ENCODE results near the gene ROBO4.
A peak's percentile ranks its signal among the peaks of the same experiment; 100 is the strongest.

The ROBO4 gene

DNA sequence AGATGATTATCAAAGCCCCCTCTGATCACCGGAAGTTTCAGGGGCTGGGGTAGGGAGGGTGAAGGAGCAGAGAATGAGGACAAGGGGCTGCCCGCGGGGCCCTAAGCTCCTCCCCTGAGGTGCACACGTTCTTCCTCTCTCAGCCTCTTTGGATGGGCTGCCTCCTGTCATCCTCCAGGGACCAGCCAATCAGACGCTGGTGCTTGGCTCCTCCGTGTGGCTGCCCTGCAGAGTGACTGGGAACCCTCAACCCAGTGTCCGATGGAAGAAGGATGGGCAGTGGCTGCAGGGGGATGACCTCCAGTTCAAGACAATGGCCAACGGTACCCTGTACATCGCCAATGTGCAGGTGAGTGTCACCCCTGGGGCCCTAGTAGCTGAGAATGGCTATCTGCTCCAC, 24.9 kb downstream of the ROBO4 start:
- DNase-seq (ENCODE audit: low spot score), result no peak

DNA sequence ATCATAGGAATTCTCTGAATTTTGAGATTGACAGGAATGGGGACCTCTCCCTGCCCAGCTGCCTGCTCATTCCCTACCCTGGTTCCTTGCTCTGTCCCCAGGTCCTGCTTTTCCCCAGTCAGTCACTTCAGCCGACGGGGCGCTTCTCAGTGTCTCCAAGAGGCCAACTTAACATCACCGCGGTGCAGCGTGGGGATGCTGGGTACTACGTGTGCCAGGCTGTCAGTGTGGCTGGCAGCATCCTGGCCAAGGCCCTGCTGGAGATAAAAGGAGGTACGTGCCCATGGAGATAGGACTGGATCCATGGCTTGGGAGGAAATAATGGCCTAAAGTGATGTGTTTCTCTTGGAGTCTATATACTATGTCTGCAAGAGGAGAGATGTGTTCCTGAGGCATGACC, 25.4 kb downstream of the ROBO4 start:
- no peak for DNase-seq (ENCODE audit: low spot score)

DNA sequence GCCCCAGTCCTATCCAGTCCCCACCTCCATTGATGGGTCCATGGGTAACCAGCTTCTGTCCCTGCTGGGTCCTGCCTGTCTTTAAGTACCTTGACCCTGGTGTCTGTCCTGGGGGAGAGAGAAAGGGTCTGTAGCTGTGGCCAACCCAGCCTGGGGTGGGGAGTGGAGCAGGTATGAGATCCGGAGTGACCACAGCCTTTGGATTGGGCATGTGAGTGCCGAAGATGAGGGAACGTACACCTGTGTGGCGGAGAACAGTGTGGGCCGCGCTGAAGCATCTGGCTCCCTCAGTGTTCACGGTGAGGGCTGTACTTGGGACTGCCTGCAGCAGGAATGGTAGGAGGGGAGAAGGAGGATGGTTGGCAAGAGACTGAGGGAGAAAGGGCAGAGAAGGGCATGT, 27.2 kb downstream of the ROBO4 start:
- no peak for DNase-seq (ENCODE audit: low spot score)

DNA sequence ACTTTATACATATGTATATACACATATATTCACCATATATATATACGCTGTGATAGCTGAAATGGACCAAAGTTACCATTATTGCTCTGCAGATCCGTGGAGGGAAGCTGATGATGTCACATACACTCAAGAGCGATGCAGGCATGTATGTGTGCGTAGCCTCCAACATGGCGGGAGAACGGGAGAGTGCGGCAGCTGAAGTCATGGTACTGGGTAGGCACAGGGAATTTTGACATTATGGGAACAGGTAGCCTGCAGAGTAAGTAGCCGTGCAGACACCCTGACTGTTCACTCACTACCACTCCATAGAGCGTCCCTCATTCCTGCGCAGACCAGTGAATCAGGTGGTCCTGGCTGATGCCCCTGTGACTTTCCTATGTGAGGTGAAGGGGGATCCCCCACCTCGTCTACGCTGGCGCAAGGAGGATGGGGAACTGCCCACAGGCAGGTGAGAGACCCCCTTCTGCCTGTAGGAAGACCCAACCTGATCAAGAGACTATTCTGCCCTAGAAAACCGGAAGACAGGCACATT, 27.7 kb downstream of the ROBO4 start:
- no peak for DNase-seq (ENCODE audit: low spot score)

DNA sequence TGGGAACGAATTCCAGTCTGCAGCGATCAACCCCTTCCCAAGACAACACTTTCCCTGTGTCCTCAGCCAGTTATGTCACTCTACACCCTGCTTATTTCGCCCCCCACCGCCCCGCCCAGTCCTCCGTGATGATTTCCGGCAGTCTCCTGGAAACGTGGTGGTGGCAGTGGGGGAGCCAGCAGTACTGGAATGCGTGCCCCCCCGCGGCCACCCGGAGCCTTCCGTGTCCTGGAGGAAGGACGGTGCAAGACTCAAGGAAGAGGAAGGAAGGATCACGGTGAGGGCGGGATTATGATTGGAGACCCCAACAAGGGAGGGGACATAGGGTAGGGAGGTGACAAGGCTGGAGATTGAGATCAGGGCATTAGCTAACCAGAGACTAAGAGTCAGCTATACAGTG, 28.3 kb downstream of the ROBO4 start:
- DNase-seq (ENCODE audit: low spot score), result no peak

DNA sequence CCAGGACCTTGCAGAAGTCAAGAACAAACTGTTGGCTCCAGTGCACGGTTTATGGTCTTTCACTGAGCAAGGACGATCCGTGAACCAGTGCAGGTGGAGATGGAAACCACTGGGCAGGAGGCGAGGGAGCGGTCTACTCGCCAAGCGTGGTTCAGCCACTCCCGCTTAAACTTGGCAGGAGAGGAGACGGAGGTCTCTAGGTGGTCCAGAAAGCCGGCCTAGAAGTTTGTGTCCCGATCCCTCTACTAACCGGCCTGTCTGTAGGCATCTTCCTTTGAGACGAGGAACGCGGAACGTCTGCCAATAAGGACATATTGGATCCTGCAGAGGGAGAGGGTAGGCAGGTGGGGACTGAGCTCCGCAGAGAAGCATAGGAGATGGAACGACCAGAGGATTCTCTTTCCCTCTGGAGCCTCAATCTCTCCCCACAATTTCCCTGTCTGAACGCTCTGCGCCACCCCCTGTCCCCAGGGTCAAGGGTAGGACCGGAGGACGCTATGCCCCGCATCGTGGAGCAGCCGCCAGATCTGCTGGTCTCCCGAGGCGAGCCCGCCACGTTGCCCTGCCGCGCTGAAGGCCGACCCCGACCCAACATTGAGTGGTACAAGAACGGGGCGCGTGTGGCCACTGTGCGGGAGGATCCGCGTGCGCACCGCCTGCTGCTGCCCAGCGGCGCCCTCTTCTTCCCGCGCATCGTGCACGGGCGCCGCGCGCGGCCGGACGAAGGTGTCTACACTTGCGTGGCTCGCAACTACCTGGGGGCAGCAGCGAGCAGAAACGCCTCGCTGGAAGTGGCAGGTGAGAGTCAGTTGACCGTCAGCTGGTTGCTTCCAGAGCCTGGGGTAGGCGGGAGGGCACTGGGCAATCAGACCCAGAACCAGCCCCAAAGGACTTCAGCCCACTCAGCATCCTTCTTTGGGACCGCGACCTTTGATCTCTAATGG, 29.1 kb downstream of the ROBO4 start:
- DNase-seq (ENCODE audit: low spot score), result no peak

DNA sequence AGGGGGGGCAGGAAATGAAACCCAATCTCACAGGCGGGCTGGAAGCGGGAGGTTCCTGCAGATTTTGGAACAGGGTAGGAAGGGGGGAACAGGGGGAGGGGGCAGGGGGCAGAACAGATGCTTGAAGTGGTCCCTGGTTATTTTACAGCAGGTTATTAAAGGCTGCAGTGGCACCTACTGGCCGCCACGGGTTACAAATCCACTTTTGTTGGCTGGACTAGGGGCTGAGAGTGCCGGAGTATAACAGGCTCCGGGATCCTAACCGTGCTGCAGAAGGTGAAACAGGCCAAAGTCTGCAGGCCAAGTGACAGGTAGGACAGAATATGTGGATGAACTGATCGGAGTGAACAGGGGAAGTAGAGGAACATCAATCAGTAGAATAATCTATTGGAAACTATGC, 30.0 kb downstream of the ROBO4 start:
- DNase-seq (ENCODE audit: low spot score), result peak; percentile 47

DNA sequence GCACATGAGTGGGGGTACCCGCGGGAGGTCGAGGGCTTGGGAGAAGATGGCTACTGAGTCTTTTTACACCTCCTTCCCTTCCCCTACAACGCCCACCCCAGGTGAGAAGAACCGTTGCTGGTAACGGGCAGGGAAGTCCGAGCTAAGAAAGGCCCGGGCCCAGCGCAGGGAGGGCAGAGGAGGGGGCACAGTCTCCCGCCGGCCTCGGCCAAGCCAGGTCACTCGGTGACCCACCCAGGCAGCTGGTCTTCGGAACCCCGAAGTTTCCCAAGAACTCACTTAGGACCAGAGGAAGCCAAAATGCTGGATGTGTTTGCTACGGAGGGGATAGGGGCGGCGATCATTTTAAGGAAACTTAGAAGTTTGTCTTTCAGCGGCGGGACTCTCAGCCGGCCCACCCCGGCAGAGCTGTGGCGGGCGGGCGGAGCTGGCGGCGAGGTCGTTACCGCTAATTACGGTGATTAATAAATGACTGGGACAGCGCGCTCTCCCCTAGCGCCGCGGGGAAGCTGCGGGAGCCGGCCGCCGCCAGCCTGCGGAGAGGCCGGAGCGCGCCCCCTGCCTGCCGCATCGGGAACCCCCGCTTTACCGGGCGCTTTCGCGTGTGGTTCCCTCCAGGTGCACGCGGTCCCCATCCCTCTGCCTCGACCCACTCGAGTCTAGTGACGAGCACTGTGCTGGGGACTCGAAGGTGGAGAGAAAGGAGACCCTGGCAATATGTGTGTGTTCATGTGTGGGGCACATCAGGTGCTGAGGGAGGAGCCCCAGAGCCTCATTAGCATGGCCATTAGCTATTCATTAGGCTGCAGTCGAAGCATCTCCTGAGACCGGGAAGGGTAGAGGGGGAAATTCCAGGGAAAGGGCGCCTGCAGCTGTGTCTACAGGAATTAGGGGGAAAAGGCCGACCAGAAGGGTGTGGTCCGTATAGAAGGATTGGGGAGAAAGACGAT, 31.5 kb downstream of the ROBO4 start:
- no peak for DNase-seq (ENCODE audit: low spot score)

DNA sequence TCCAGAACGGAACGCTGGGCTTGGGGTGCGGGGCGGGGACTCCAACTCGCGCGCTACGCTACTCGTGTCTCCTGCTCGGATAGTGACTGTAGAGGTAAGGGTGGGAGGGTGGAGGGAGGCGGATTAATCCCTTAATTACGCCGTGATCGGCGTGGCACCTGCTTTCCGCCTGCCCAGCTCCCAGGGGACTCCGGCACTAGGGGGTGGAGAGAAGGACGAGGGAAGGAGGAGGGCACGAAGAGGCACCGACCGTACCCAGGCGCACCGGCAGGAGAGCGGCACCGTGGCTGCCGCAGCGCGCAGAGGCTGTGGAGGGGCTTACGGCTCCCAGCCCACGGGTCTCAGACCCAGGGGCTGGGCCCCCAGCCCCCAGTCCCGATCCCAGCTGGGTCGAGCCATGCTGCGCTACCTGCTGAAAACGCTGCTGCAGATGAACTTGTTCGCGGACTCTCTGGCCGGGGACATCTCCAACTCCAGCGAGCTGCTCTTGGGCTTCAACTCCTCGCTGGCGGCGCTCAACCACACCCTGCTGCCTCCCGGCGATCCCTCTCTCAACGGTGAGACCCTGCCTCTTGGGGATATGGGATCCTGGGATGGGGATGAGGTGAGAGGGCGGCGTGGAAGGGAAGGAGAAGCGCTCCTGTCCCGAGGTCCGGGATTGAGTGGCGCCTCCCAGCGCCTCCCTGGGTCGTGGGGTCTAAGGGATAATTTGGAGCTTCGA, 32.3 kb downstream of the ROBO4 start, which contains the start of gene ROBO3:
TSS of gene ROBO3 (plus strand) at position 252 of the 721 bp plus-strand sequence. CDS start at position 398, 146 bp downstream.
- no peak for DNase-seq (ENCODE audit: low spot score)

DNA sequence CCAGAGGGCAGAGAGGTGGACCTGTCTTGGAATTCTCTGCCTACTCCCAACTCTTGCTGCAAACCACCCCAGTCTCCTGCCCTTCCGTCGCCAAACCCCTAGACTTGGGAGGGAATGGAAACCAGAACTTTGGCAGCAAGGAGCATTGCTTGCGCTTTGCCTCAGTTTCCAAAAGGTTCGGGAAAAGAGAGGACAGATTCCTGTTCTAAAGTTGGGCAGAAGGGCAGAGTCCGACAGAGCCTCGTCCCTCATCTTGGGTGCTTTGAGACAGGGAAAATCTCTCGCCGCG, 32.8 kb downstream of the ROBO4 start:
- DNase-seq (ENCODE audit: low spot score), result no peak

DNA sequence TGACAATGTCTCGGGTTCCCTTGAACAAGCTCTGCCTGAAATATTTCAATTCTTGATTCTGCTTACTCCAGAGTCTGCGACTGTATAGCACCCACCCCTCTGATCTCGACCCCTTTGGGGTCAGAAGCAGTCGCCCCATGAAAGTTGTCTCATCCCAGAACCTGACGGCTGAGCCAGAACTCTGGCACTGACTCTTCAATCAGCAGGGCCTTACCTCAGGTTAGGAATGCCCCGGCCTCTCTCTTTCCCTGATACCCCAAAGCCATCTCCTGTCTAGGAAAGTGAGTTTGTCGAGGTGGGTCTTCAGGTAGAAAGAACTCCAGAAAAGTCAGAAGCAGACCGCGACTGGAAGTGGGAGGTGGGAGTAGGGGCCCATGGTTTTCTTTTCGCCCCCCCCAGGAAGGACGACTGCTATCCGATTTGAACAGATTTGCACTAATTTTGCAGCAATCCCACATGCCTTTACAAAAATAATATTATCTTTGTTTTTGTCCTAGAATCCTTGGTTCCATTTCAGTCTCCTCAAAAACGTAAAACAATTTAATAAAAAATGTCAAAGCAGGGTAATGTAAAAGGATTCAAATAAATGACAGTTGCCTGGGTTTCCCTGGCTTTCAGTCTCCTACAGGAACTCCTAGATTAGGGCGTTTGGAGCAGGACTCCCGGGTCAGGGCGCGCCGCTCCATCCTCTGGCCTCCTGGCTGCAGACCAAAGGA, 33.3 kb downstream of the ROBO4 start:
- no peak for DNase-seq (ENCODE audit: low spot score)

DNA sequence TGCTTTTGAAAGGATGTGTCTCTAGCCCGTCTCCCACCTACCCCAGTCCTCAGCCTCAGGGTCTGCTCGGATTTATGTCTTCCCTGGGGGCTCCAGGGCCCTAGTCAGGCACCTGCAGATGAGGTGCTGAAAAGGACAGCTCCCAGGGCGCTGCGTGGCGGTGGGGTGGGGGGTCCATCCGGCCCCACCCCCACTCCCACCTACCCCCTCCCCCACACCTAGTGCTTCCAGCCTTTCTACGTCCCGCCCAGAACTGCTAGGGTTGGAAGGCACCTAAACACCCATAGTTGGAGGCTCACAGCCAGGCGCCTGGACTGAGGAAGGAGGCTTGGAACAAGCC, 33.9 kb downstream of the ROBO4 start:
- no peak for DNase-seq (ENCODE audit: low spot score)

DNA sequence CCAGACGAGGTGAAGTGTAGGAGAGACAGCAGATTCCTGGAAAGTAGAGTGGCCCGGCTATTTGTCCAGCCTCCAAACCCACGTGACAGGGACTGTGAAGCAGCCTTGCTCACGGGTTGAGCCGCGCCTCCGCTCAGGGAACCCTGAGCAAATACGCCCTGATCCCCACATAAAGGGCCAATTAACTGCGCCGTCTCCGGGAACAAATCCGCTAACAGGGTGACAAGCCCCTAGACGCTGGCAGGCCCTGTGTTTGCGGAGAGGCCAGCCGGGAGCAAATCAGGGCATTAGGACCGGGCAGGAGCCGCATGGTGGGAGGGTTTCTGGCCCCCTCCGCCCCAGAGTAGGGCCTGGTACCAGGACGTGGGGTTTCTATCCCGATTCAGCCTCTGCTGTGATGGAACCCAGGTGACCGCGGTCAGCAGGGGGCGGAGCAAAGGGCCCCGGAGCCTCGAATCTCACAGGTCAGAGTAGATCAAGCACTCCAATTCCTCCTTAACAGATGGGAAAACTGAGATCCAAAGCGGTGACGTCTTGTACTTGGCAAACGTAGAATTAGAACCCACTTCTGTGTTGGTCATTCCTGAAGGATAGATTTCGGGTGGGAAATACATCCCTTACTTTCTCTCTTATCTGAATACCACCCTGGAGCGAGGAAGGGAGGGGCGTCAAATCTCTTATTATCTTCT, 34.4 kb downstream of the ROBO4 start:
- DNase-seq (ENCODE audit: low spot score), result peak; percentile 62

DNA sequence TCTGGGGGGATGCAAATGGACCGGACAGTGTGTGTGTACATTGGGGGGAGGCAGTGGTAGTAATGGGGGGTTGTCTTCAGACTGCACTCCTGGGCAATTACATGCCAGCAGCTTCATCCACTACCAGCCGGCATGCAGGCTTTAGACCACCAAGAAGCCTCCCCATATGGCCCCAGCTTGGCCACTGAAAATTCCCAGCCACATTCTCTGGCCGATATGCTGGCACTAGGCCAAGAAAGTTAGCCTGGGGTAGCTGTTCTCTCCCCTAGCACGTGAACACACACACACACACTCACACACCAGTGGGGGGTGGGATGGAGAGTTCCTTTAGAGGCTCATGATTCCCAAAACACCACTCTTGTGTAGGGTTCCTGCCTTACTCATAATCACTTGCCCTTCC, 36.0 kb downstream of the ROBO4 start:
- DNase-seq (ENCODE audit: low spot score), result no peak

DNA sequence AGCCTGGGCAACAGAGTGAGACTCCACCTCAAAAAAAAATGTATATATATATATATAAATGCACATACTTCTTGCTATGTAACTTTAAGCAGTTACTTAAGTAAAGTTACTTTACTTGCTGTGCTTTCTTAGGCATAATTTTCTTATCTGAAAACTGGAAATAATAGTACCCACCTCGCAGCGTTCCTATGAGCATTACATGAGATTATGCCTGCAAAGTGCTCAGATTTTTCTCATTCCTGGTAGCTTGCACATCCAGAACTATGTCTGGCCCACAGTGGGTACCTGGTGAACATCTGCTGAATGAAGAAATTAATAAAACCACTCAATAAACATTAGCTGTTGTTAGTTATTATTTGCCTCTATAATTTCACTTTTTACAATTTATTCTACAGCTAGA, 38.5 kb downstream of the ROBO4 start:
- DNase-seq (ENCODE audit: low spot score), result no peak

DNA sequence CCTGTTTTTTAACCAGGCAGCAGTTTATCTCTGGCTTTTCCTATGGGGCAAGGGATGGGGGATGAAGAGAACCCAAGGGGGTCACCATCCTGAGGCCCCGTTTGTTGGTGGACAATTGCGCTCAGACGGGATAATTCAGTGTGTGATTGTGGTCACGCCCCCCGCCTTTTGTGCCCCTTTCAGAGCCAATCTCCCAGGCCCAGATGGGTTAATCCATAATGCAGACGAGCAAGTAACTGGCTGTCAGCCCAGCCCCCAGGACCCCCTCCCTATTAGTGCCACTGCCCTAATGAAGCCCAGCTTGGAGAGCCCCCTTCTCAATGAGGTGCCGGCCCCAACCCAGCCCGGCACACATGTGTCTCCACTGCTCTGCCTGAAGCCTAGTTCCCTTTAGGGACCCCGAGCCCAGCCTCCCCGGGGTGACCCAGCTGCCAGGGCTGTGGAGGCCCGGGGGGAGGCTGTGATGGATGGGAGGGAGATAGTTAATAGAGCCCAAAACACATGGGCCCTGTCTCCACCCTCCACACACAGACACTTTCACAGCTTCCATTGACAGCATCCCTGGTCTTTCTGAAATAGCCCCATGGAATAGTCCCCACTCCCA, 51.5 kb downstream of the ROBO4 start:
- DNase-seq (ENCODE audit: low spot score), result no peak

DNA sequence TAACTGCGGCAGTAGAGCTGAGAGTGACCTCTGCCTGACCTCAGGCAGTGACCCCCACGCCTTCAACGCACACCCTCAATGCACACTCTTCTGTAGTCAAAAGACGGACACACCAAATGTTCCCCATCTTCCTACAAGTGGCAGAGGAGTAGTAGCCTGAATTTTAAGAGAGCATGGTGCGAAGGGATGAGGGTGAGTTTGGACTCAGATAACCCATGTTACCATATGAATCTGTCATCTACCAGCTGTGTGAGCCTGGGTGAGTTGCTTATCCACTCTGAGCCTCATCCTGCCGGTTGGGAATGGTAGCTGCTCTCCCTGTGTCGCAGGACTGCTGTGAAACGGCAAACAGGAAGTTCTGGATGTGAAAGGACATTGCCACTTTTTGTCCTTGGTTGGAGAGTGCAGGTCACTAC, 53.0 kb downstream of the ROBO4 start:
- DNase-seq (ENCODE audit: low spot score), result no peak

DNA sequence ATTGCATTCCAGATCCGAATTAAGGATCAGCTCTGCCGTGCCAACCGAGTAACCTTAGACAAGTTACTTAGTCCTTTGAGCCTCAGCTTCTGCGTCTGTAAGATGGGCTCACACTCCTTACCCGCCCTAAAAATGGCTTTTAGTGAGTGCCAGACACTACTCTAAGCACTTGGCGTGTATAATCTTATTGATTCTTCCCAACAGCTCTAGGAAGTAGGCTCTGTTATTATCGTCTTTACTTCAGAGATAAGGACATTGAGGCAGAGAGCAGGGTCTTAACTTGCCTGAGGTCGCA, 54.1 kb downstream of the ROBO4 start:
- DNase-seq (ENCODE audit: low spot score), result no peak

DNA sequence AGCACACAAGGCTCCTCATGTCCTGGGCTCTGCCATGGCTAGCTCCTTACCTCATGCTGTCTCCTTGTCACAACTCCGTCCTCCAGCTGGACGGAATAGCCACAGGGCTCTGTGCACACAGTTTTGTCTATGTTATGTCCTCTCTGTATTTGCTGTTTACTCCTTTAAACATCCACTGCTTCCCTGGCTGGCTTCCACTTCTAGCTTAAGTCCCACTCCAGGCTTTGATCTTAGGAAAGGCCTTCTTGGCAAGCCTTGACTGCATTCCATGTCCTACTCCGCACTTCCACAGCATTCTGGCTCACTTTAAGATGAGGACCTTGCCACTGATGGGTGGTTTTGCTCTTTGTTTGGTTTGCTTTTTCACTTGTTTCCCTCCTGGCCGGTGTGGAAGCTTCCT, 55.4 kb downstream of the ROBO4 start:
- no peak for DNase-seq (ENCODE audit: low spot score)

DNA sequence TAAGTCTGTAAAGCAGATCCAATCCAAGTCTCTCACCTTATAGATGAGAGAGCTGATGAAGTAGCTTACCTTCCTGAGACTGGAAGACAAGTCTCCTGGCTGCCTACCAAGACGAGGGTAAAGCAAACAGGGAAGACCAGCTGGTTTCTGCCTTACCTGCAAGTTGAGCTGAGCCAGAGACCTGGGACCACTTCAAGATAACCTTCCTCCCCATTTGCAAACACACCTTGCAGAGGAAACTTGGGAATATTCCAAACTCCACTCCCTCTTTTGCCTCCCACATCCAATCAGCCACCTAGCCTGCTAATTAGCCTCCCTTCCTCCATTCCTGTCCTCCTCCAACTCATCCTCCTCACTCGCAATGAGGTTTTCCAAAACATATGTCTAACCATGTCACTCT, 55.8 kb downstream of the ROBO4 start:
- DNase-seq (ENCODE audit: low spot score), result no peak

DNA sequence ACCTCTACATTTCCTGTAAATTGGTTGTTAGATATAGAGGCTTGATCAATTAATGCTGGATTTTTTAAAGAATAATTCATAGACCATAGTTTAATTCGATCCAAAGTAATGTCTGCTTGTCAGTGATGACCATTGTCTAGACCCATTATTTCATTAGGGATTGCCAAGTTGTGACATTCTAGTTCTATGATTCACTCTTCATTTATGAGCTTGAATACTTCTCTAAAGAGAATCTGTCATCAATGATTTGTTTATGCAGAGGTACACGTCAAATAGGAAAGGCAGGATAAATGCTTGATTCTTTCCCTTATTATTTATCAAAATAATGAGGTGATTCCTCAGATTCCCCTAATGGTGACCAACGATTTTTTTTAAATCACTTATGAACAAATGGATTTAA, 56.5 kb downstream of the ROBO4 start:
- DNase-seq (ENCODE audit: low spot score), result no peak

All from SW480 (cell line).